ENCODE measurements around the gene CPEB3.

The CPEB3 gene

GRCh38 chr10:92203919-92204623, 86.8 kb downstream of the CPEB3 start:
- TF ChIP-seq CTCF (IDR thresholded peaks at IDR 0.05) = no peak
- TF ChIP-seq ZFX (IDR thresholded peaks at IDR 0.05; ENCODE audit: borderline replicate concordance) = no peak
- H3K27ac ChIP-seq = no peak overlapping the region

- no peak for TF ChIP-seq CTCF (IDR thresholded peaks at IDR 0.05)
- TF ChIP-seq ZFX (IDR thresholded peaks at IDR 0.05; ENCODE audit: borderline replicate concordance) = no peak
These were observed 88.3 kb downstream of the CPEB3 start for GRCh38 chr10:92202536-92202935.

GRCh38 chr10:92200564-92200963, 90.3 kb downstream of the CPEB3 start:
- no peak overlapping the region for H3K27ac ChIP-seq
- TF ChIP-seq CTCF (IDR thresholded peaks at IDR 0.05) = no peak
- no peak for TF ChIP-seq ZFX (IDR thresholded peaks at IDR 0.05; ENCODE audit: borderline replicate concordance)

More at GRCh38 chr10:92202536-92202935, 88.3 kb downstream of the CPEB3 start:
- H3K27ac ChIP-seq = no peak overlapping the region

GRCh38 chr10:92187101-92187500, 103.8 kb downstream of the CPEB3 start:
- TF ChIP-seq ZFX (IDR thresholded peaks at IDR 0.05; ENCODE audit: borderline replicate concordance) = no peak
- no peak for TF ChIP-seq CTCF (IDR thresholded peaks at IDR 0.05)
- no peak overlapping the region for H3K27ac ChIP-seq

- no peak overlapping the region for H3K27ac ChIP-seq
- TF ChIP-seq CTCF (IDR thresholded peaks at IDR 0.05) = no peak
- no peak for TF ChIP-seq ZFX (IDR thresholded peaks at IDR 0.05; ENCODE audit: borderline replicate concordance)
These were observed 105.9 kb downstream of the CPEB3 start for GRCh38 chr10:92184977-92185376.

GRCh38 chr10:92183199-92183598, 107.7 kb downstream of the CPEB3 start:
- no peak overlapping the region for H3K27ac ChIP-seq

More at GRCh38 chr10:92183199-92183598, 107.7 kb downstream of the CPEB3 start:
- TF ChIP-seq CTCF (IDR thresholded peaks at IDR 0.05) (no peak), ZFX (IDR thresholded peaks at IDR 0.05; ENCODE audit: borderline replicate concordance) (no peak)
